Measurements from ENCODE around the gene PRKD1.

PRKD1 gene

GRCh38 chr14:29654901-29655550 lies 272.6 kb downstream of the PRKD1 start:
- no peak for DNase-seq

DNA sequence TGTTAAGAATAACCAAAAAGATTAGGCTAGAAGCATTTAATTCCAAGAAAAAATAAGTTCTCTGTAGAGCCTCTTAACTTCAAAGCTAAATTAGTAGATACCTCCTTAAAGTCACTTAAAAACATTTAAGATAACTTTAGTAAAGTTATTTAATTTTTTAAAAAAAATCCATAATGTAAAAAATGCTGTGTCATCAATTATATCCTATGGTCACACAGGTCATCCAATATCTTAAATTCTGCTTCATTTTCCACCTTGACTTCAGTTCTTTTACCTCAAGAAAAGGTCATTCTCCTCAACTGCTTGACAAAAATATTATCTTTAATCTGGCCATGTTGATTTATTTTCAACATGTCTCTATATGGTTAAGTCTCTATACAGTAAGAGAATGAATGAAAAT lies 274.3 kb downstream of the PRKD1 start:
- DNase-seq: no peak

- no peak for DNase-seq
These were observed 275.1 kb downstream of the PRKD1 start for GRCh38 chr14:29652571-29652970.

- DNase-seq: no peak
These were observed 276.9 kb downstream of the PRKD1 start for GRCh38 chr14:29650554-29651269.

- no peak for DNase-seq
These were observed 278.5 kb downstream of the PRKD1 start for GRCh38 chr14:29649170-29649569.

- no peak for DNase-seq
These were observed 279.6 kb downstream of the PRKD1 start for GRCh38 chr14:29648045-29648444.

DNA sequence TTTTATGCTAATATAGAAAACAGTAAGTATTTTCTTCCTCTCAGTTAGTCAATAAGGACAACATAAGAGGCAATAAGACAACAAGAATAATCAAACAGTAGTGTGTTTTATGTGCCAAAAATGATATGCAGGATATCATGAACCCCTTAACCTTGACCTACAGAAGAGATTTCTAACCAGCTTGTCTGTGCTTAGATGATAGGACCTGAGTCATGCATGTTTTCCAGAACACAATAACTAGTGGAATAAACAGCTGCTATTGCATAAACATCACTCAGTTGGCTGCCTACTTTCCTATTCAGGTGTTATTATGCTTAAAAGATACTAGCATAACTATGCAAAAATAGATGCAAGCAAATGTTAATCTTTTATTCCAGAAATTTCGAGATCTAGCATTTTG lies 282.5 kb downstream of the PRKD1 start:
- no peak for DNase-seq

DNA sequence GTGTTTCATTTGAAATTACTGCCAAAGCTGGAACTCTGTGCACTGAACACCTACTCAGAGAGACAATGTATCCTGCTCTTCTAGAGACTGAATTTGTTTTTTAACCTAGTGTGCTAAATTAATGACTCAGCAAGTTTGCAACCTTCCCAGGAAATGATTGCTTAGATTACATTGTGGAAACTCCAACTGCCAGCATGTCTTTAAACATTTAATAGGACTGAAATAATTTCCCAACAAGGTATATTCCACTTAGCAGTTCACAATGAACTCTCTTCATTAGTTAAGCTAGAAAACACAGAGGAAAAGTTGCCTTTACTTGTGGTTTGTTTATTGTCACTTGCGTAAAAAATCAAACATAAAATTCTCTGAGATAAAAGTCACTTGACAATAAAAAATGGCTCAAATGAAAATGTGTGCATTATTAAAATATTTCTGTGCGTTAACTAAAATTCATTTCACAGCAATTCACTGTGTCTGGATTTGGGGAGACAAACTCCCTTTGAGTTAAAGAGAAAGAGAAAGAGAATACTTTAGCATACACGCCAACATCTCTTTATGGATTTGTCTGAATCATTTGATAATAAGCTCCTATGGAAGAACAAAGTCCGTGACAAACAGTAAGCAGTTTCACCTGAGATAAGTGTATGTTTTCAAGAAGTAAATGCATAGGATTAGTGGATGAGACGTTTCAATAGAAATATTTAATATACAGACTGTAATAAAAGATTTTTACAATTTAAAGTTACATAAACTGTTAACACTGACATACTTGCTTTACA lies 284.0 kb downstream of the PRKD1 start:
- DNase-seq: no peak

GRCh38 chr14:29637411-29637810 lies 290.2 kb downstream of the PRKD1 start:
- DNase-seq: no peak

DNA sequence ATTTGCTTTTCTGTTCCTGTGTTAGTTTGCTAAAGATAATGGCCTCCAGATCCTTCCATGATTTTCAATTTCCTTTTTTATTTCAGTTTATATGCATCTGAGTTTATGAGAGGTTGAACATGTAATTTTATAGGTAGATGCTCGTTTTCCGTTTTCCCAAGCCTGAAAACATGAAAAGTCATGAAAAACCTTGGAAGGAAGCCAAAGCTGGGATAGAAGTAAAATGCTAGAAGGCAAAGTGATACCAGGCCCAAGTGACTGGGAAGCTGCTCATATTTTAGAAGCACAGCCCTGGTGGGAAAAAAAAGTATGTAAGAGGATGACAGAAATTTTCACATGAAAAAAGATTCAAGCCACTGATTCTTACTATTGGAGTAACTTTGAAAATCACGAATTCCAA lies 290.8 kb downstream of the PRKD1 start:
- no peak for DNase-seq

DNA sequence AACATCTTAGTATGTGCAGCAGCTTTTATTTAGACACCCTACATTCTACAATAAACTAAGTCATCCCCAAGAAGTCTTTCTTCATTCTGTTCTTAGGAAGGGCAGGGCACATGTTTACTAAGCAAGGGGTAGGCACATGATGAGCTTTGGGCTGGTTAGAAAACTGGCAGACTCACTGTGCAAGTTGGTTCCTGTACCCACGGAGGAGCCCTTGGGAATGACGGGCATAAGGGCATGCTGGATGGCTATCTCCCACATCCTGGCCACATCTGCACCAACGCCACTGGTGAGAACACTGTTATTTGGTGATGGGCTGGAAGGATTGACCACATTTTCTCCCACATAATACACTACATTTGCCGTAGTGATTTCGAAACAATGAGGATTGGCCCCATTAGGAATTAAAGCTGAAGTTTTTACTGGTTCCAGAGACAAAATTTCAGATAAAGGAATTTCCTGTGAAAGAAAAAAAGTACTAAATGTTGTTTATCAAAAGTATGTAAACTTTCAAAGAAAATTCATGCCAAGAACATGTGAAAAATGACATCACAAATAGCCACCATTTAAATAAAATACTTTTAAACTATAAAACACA lies 297.0 kb downstream of the PRKD1 start:
- DNase-seq: no peak

GRCh38 chr14:29629839-29630238 lies 297.8 kb downstream of the PRKD1 start:
- DNase-seq: no peak

DNA sequence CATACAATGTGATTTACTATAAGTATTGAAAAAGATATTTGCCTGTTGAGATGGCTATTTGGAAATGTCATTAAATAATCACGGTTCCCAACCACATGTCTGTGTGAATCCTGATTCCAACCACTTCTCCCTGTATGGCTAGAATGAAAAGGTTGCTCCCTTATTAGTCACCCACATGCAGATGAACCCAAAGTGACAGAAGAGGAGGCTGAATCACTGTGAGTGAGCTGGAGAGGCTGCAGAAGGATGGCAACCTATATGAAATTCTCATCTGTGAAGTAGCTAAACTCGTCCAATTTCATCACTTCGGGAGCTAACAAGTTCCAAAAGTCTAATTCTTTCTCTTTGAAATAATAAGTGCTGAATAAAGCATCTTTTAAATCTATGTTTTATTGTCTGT lies 300.5 kb downstream of the PRKD1 start:
- no peak for DNase-seq

GRCh38 chr14:29618323-29619067 lies 309.2 kb downstream of the PRKD1 start:
- DNase-seq: no peak

DNA sequence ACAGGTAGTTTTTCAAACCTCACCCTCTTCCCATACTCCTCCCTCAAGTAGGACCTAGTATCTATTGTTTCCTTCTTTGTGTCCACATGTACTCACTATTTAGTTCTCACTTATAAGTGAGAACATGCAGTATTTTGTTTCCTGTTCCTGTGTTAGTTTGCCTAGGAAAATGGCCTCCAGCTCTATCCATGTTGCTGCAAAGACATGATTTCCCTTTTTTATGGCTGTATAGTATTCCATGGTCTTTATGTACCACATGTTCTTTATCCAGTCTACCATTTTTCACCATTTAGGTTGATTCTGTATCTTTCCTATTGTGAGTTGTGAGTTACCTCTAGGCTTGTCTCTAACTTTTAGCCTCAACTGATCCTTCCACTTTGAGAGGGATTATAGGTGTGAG lies 310.7 kb downstream of the PRKD1 start:
- DNase-seq: no peak

DNA sequence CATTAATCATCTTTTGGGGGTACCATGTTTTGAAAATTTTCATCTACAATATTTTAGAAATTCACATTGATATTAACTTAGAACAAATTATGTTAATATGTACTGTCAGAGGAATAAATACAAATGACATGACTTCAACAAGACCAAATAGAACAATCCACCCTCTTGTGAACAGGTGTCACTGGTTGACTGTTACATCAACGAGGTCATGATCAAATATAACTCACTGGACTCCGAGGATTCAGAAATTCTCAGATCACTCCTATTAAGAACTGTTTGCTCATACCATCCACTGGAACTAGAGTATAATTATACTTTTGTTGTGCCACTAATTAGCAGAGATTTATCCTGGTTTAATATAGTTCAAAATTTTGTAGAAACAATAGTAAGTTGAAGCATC lies 318.8 kb downstream of the PRKD1 start:
- no peak for DNase-seq

GRCh38 chr14:29607169-29607568 lies 320.5 kb downstream of the PRKD1 start:
- no peak for DNase-seq

- DNase-seq: no peak
These were observed 324.0 kb downstream of the PRKD1 start for GRCh38 chr14:29603696-29604095.

- DNase-seq: no peak
These were observed 326.0 kb downstream of the PRKD1 start for GRCh38 chr14:29601616-29602015.

DNA sequence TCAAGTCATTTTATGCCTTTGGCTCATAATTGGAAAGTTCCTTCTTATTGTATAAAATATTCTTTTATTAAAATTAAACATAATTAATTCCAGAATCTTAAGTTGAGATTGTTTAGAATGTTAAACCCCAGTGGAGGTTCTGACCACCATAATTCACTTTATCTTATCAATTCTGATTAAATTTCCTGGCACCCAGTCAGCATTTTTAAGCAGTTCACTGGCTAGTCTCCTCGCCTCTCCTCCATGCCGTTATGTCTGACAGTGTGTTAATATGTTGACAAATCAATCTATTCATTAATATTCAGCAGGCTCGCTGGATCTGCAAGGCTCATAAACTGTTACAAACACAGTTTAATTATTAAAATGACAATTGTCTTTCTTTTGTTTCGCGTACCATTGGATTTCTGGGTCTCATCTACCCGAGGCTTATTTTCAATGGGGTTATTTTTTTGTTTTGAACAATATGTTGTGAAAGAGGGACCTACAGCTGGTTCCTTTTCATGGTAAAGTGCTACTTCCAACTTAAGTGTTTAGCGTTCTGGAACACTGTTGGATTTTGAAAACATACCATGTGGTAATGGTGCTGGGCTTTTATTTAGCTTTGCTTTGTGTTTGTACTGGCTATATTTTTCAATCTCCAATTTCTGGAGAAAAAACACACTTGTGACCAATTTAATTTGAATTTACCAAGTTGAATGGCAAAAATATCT lies 339.7 kb downstream of the PRKD1 start:
- no peak for DNase-seq

DNA sequence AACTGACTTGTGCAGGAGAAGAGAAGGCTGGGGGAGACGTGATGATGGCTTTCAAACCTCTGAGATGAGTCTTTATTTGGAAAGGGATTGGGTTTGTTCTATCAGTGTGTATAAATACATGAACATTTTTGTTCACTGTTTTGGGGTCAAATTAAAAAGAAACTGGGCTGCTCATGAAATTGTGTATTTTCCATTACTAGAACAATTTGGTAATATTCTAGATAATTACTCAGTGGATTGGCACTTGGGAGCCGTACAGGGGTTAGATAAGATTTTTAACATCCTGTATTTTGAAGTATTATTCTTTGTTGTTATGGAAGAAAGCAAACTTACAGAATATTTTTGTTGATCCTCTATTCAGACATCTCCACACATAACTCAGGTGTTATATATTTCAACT lies 340.6 kb downstream of the PRKD1 start:
- no peak for DNase-seq

DNA sequence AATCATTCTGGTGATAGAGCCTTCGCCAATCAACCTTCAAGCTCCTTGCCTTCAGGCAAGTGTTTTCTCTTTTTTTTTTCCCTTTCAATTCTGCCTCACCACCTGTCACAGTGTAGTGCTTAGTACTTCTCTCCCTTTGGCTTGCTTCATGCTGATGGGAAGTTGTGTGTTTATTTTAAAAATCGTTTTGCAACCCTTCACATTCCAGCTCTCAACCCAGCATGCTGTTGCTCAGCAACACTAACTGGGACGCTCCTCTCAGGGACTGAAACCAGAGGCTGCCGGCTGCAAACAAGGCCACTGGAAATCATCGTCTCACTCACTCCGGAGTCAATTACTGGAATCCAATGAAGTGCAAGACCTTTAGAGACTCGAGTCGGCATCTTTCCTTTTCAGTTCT lies 342.7 kb downstream of the PRKD1 start:
- DNase-seq: no peak

Data from activated CD4-positive, alpha-beta T cell treated with anti-CD3 and anti-CD28 coated beads for 4 hours (primary cell).